Non-pigmented ciliary epithelial cell (primary cell): Measurements from ENCODE around the gene CEP41.
A peak's percentile ranks its signal among the peaks of the same experiment; 100 is the strongest.
"Not testable (repeated sequence)": the region's sequence is repeated elsewhere in the genome, so short reads cannot be mapped to it uniquely, and the experiment has no call there.

Source experiments
- DNase-seq: peaks from one replicate; pipeline ENCODE4 v3.0.0-alpha.2; 2010; ENCODE audit warnings: low read depth

CEP41 gene

DNA sequence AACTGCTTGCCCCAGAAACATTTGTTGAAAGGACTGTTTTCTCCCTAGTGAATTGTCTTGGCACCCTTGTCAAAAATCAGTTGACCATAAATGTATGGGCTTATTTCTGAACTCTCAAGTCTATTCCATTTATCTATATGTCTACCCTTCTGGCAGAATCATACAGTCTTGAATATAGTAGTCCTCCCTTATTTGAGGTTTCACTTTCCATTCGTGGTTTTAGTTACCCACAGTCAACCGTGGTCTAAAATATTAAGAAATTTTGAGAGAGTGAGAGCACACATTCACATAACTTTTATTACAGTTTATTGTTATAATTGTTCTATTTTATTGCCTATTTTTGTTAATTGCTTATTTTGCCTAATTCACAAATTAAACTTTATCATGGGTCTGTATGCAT is 17.4 kb upstream of the CEP41 start:
- DNase-seq: no peak

DNA sequence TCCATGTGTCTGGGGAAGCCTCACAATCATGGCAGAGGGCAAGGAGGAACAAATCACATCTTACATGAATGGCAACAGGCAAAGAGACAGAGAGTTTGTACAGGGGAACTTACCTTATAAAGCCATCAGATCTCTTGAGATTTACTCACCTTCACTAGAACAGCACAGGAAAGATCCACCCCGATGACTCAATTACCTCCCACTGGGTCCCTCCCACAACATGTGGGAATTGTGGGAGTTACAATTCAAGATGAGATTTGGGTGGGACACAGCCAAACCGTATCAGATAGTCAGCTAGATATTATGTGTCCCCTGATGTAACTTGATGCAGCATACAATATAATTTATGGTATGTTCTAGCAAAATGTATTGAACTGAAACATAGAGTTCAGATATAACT is 14.1 kb upstream of the CEP41 start:
- DNase-seq: no peak

DNA sequence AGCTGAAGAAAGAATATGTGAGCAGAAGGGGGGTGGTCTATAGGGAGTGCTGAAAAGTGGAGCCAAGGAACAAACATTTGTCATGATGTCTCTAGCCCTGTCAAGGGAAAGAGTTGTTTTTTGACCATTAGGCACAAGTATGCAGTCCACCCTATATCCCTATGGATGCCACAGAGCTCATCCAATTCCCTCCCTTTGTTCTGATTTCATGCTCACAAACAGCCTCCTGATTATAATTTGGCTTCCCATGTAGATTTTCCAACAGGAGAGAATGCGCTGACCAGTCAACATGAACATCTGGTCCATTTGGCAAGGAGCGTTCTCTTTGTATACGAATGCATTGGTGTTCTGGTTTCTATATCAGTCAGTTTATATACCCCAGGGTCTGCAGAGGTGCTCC is 12.1 kb upstream of the CEP41 start:
- DNase-seq: no peak

DNA sequence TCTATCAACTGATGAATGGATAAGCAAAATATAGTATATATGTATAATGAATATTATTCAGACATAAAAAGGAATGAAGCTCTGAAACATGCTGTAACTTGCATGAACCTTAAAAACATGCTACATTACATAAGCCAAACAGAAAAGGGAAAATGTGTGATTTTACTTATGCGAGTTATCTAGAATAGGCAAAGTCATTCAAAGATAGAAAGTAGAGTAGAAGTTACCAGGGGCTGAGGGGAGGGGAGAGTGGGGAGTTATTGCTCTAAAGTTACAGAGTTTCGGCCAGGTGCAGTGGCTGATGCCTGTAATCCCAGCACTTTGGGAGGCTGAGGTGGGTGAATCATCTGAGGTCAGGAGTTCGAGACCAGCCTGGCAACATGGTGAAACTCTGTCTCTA is 10.5 kb upstream of the CEP41 start:
- DNase-seq: not testable (repeated sequence)

DNA sequence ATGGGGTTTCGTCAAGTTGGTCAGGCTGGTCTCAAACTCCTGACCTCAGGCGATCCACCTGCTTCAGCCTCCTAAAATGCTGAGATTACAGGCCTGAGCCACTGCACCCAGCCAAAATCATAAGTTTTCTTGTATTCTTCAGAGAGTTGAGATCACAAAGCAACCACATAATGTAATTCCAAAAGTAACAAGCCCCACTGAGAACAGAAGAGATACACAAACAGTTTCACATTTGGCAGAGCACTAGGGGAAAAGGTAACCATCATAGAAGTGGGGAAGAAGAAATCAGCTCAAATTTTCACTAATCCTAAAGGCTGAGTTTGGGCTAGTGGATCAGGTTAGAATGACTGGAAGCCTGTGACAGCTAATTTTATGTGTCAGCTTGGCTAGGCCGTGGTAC is 5.4 kb upstream of the CEP41 start:
- no peak for DNase-seq

DNA sequence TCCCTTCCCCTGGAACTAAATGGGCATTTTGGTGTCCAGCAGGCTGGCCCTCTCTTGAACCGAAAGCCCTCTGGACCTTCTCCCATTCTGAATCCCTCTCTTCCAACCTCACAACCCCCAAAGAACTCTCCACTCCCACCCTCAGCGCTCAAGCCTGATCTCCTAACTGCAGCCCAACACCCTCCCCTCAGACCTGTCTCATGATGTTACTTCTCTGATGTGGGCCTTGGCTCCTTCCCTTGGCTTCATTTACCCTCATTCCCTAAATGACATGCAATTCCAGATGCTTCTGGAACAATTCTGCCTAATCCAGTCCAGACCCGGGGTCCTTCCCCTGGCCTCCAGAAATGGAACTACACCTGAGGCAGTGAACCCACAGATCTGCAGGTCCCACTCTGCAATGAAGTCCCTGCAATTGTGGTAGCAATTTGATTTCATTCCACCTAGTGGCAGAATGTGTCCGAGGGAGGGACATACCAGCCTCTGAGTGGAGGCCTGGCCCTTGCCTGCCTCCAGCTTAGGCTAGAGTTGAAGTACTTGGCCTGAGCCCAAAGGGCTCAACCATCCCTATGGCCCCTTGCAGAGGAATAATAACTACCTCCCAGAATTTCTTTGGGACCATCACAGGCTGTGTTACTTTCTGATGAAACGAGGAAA is 4.1 kb upstream of the CEP41 start:
- DNase-seq: no peak

DNA sequence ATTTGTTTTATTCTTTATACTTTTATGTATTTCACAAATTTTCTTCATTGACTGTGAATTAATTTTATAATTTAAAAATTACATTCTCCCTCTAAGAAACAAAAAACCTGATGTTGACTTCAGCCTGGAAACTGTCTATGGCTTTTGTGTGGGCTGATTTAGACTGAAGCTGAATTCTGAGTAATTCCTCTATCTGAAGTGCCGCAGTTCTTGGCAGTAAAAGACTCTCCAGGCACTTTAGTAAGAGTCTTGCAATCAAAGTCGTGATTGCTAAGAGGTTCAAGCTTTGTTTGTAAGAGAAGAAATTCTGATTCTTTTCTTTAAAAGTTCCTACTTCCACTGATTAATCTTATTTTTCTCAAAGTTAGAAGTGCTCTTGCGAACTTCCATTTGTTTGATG is 3.4 kb upstream of the CEP41 start:
- no peak for DNase-seq

DNA sequence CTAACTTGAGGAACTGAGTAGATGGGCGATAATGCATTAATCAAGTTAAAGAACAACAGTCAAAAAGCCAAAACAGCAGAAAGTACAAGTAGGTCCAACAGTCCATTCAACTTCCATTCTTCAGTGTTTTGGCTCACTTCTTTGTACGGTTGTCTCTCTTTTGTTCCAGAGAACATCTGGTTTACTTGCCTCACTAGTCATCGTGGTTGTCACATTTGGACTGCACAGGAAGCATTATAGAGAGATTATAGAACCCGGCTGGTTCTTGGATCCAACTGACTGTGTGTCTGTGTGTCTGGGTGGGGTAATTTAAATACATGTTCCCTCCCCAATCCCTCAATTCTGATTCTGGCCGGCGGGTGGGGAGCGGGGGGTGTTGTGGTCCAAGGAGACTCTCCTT is 1.8 kb upstream of the CEP41 start:
- DNase-seq: no peak

DNA sequence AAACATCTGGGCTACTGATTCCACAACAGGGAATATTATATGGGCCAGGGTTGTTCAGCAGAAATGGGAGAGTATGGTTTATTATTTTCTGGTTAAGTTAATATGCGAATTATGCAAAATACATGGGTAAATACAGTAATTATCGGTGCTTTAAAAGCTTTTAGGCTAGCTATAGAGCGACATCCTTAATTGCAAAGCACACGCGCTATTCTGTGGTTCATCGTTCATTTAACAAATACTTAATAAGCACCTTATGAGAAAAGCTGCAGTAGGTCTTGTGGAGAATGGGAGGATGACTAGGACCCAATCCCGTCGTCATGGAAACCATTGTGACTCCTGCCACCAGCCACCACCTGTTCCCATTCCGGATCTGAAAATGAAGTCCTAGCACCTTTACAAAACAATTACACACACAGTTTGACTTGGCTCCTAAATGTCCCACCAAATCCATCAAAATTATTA is 623 bp upstream of the CEP41 start:
- DNase-seq: no peak

DNA sequence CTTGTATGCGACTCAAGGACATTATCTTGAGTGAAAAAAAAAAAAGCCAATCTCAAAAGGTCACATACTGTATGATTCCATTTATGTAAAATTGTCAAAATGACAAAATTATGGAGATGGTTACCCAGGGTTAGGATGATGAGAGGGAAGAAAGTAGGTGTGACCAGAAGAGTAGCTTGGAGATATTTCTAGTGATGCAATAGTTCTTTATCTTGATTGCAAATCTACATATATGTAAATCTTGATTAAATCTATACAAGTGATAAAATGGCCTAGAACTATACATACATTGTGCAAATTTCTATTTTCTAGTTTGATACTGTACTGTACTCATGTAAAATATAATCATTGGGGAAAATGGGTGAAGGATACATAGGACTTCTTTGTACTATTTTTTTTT is 4.6 kb downstream of the CEP41 start:
- DNase-seq: no peak

DNA sequence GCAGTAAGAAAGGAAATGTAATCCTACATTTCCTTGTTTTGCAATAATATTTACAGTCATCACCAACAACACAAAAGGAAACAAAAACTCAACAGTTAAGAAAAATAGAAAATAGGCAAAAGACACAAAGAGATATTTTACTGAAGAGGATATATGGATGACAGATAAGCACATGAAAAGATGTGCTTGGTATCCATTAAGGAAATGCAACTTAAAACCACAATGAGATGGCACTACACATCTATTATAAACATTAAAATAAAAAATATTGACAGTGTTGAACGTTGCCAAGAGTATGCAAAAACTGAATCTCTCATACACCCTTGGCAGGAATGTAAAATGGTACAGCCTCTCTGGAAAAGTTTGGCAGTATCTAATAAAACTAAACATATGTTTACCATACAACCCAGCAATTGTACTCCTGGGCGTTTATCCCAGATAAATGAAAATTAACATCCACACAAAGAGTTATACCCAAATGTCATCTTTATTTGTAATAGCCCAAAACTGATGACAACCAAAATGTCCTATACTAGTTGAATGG is 5.4 kb downstream of the CEP41 start:
- no peak for DNase-seq

DNA sequence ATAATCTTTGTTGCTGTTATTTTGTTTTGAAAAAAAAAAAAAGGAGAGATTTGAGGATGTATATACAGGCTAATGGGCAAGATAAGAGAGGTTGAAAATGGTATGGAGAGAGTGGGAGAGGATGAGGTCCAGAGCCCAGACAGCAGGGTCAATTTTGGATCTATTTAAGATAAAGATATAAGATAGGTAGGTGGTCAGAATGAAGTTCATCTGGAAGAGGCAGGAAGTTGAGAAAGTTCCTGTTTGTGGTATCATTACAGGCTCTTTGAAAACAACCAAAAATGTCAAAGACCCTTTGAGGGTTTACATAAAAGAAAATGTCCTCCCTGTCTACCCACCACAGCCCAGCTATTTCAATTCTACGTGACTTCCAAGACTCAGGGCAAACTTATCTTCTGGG is 7.5 kb downstream of the CEP41 start:
- DNase-seq: no peak

DNA sequence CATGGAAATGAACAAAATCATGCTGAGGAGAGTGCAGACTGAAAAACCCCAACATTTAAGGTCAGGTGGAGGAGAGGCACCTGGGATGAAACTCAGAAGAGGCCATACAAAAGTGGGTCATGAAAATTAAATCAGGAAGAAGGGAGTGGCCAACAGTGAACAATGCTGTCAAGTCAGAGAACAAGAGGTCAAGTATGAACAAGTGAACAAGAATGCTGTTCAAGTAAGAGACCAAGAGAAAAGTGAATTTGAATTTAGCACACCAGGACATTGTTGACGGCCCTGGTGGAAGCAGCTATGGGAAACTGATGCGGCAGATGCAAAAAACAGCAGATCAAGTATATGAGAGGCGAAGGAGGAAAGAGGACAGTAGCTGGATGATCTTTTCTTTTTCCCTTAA is 7.9 kb downstream of the CEP41 start:
- no peak for DNase-seq

DNA sequence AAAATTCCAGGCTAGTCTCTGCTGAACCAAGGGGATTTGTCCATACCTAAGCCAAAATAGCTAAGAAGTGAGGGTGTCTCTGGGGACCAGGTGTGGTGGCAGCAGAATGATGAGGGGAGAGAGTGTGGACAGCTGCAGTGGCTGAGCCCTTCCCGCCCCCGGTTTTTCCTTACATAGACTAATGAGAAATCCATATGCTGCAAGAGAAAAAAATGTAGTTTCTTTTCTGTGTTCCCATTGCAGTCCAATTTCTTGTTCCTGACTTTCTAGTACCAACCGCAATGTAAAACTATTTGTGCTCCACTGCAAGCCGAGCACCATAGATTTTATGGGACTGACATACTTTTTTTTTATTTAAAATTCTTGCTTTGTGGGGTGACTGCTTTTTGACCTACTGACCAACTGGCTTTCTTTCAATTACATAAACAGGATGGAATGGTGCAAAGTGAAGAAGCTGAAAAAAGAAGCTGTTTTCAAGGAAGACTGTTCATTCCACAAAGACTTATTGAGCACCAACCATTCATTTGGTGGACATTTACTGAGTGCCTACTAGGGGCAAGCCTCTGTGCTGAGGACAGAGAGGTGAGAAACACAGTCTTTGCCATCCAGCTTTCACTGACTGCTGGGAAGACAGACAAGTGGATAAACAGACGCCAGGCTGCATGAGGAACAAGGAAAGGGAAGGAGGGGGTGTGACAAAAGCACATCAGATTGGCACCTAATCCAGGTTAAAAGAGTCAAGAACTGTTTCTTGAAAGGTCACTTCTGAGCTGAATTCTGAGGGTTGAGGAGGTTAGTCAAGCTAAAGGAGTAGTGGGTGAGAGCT is 9.8 kb downstream of the CEP41 start:
- peak; percentile 61 for DNase-seq

DNA sequence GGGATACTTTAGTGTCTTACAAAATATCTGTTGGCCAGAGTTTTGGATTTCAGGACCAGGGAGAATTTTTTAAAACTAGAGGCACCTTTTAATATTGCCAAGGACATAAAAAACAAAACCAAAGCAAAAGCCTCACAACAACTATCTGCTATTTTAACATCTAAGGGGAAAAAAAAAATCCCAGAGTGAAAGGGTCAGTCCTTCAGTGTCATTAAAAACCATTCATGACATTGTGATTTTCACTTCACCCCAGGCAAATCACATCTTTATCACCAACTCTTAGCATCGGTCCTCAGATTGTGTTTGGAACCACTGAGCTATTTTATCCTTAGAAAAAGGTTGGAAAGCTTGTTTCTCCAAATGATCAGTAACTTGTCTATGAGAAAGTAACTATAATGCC is 10.7 kb downstream of the CEP41 start:
- no peak for DNase-seq

DNA sequence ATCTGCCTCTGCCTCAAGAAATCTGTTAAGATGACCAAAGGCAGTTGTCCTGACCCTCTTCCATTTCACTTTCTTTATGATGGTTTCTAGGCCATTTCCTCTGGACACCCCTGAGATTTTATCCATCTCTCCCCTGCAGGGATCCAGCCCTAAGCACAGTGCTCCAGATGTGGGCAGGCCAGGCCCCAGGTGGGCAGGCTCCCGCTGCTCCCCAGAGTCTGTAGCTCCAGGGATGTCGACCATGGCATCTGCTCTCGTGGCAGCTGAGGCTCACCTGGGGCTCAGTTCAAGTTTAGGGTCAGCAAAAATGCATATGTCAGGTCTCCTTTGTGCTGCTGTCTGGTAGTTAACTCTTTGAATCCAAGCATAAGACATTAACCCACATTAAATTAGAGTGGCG is 11.8 kb downstream of the CEP41 start:
- DNase-seq: no peak

DNA sequence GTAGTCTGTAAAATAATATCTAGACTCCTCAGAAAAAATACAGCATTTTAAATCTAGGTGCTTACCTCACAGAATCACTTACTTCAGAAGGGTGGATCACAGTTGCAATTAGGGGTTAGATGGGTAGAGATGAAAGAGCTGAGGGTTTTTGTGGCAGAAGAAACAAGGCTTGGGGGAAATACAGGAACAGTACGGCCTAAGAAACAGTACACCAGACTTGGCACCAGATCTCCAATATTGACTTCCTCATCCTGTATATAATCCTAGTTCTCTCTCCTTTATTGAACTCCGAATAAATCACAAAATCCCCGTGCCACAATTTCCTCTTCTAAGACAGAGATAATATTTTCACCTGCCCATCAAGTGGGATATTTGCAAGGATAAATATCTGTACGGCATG is 14.3 kb downstream of the CEP41 start:
- DNase-seq: no peak

DNA sequence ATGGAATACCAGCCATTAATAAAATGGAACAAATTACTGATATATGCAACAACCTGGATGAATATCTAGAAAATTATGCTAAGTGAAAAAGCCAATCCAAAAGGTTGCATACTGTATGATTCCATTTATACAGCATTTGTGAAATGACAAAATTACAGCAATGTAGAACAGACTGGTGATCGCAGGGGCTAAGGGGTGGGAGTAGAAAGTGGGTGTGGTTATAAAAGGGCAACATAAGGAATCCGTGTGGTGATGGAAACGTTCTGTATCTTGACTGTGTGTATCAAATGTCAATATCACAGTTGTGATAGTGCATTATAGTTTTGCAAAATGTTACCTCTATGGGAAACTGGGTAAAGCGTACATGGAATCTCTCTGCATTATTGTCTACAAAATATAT is 15.0 kb downstream of the CEP41 start:
- DNase-seq: no peak

DNA sequence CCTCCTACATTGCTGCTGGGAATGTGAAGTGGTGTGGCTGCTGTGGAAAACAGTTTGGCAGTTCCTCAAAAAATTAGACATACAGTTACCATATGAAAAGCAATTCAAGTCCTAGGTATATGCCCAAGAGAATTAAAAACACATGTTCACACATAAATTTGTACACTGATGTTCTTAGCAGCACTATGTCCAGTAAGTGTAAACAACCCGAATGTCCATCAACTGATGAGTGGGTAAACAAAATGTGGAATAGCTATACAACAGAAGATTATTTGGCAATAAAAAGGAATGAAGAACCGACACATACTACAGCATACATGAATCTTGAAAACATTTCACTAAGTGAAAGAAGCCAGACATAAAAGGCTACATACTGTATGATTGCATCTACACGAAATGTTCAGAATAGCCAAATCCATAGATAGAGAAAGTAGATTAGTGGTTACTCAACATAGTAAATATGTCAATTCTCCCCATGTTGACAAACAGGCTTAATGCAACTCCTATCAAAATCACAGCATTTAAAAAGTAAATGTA is 17.2 kb downstream of the CEP41 start:
- no peak for DNase-seq

DNA sequence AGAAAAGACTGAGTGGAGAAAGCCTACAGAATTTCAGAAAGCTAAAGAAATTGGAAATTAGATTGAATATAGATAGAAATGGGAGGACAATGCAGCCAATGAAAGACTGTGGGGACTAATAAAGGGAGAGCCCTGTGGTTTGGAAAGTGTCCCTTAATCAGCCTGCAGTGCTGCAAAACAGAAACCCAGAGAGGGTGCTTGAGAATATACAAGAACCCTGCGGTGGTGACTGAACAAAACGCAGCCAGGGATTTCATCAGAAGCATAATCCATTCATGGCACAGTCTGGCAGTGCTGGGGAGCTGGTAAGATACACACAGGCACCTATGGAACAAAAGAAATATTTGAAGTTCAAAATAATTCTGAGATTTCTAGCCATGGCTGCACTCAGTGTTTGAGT is 19.1 kb downstream of the CEP41 start:
- no peak for DNase-seq

DNA sequence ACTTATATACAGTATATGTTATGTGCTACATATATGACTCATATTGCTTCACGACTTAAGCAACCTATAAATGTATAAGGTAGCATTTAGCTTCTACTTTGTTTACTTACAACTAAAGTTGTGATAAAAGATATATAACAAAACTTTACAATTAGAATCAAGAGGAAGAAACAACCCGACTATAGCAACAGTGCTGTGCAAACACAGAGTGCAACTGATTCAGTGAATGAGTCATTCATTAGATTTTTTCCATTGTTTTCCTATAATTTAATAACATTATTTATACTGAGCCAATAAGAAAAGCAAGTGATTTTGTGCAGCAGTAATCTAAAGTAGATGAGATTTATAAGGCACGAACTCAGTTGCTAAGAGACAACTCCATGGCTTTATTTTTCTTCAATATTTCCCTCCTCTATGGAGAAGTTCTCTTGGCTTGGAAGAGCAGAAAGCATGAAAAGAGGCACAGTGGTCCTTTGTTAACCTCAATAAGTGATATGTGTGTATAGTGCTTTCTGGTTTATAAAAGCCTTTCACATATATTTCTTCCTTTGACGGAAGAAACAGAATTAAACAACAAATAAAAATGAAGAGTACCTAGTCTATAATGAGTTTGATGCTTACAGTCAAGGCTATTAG is 19.8 kb downstream of the CEP41 start:
- DNase-seq: no peak

DNA sequence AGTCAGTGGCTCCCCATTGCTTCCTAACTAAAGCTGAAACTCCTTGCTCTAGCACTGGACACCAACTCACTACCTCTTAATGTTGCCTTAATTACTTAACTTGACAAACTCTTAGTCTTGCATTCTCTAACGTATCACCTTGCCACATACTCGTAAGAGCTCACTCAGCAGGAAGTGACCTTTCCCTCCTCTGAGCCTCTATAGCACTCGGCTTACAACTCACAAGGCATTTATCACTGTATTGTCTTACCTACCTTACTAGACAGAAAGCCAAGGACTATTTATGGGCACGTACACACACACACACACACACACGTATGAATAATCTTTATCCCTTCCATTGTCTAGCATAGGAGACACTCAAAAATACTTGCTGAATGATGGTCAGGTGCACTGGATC is 21.2 kb downstream of the CEP41 start:
- DNase-seq: no peak

DNA sequence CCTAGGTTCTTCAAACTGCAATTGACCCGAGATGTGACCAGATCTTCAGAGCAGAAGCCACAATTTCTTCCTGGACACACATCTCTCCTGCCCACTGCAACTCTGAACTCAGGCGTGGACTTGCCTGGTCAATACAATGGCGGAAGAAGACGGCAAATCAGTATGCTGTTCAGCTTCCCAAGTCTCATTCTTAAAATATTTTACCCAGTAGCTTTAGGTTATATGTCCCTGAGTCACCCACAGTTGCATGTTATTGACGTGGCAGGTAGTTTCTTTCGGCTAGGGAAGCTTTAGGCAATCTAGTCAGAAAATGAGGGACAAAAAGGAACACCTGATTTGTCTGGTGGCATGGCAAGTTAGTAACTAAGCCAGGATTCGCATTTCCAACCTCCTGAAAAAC is 22.5 kb downstream of the CEP41 start:
- DNase-seq: no peak
